Neuronal stem cell (in vitro differentiated cells): ENCODE measurements around the gene RPS6KC1.

ENCODE experiments used
- DNase-seq: peaks from one replicate; pipeline ENCODE4 v3.0.0-alpha.2; 2013; ENCODE audit warnings: low spot score
- H2AFZ ChIP-seq: one replicate; pipeline ENCODE4 v1.6.1; 2013; ENCODE audit warnings: mild to moderate bottlenecking, low read length, inconsistent platforms
- H2AK5ac ChIP-seq: 2 replicates; pipeline ENCODE4 v1.6.1; 2013; ENCODE audit warnings: low read depth, mild to moderate bottlenecking, inconsistent platforms, low read length, moderate library complexity, mixed read lengths
- H2BK120ac ChIP-seq: 2 replicates; pipeline ENCODE4 v1.6.1; 2013; ENCODE audit warnings: low read depth, mild to moderate bottlenecking, inconsistent platforms, low read length, moderate library complexity, mixed read lengths
- H2BK12ac ChIP-seq: one replicate; pipeline ENCODE4 v1.6.1; 2013; ENCODE audit warnings: low read length, inconsistent platforms
- H2BK15ac ChIP-seq: 2 replicates; pipeline ENCODE4 v1.6.1; 2013; ENCODE audit warnings: mild to moderate bottlenecking, low read length, inconsistent platforms, mixed read lengths
- H2BK5ac ChIP-seq: one replicate; pipeline ENCODE4 v1.6.1; 2013; ENCODE audit warnings: inconsistent platforms, mild to moderate bottlenecking, low read length, moderate library complexity
- H3K14ac ChIP-seq: one replicate; pipeline ENCODE4 v1.6.1; 2013; ENCODE audit warnings: low read length, inconsistent platforms
- H3K18ac ChIP-seq: 2 replicates; pipeline ENCODE4 v1.6.1; 2013; ENCODE audit warnings: low read length, inconsistent platforms
- H3K23ac ChIP-seq: 2 replicates; pipeline ENCODE4 v1.6.1; 2013; ENCODE audit warnings: low read depth, mild to moderate bottlenecking, mixed read lengths, low read length, inconsistent platforms; ENCODE audit not compliant: poor library complexity
- H3K27ac ChIP-seq: replicated peaks from 3 replicates; pipeline ENCODE4 v1.5.1; 2013; ENCODE audit warnings: low read length, inconsistent platforms
- H3K27me3 ChIP-seq, 3 experiments: 2 replicates each; pipeline ENCODE4 v1.6.1; 2013; ENCODE audit warnings: low read length in 3 of 3, mild to moderate bottlenecking in 2 of 3, inconsistent platforms in 1 of 3, low read depth in 1 of 3, mixed read lengths in 1 of 3, moderate library complexity in 1 of 3; ENCODE audit not compliant: control insufficient read depth in 3 of 3, insufficient read depth in 3 of 3
- H3K36me3 ChIP-seq, 2 donors: replicated peaks in 1 of 2; 2 replicates each; pipeline ENCODE4 v1.6.1; 2013; ENCODE audit warnings: low read length in 2 of 2; ENCODE audit not compliant: control insufficient read depth in 2 of 2, insufficient read depth in 2 of 2
- H3K4ac ChIP-seq: 2 replicates; pipeline ENCODE4 v1.6.1; 2013; ENCODE audit warnings: inconsistent platforms, mild to moderate bottlenecking, low read length, moderate library complexity
- H3K4me1 ChIP-seq, 2 donors: 1 replicate in 1 of 2; 2 replicates in 1 of 2; pipeline ENCODE4 v1.6.1; 2013; ENCODE audit warnings: low read length in 2 of 2, low read depth in 1 of 2; ENCODE audit not compliant: control insufficient read depth in 2 of 2, insufficient read depth in 1 of 2
- H3K4me2 ChIP-seq: one replicate; pipeline ENCODE4 v1.6.1; 2013; ENCODE audit warnings: mild to moderate bottlenecking, low read length, inconsistent platforms; ENCODE audit not compliant: insufficient read depth, poor library complexity, severe bottlenecking
- H3K4me3 ChIP-seq, 2 donors: 2 replicates each; pipeline ENCODE4 v1.5.1; 2013; ENCODE audit warnings: low read length in 2 of 2, mild to moderate bottlenecking in 2 of 2, inconsistent platforms in 1 of 2, moderate library complexity in 1 of 2
- H3K79me1 ChIP-seq: one replicate; pipeline ENCODE4 v1.6.1; 2013; ENCODE audit warnings: low read depth, mild to moderate bottlenecking, inconsistent platforms, low read length, moderate library complexity
- H3K9ac ChIP-seq: one replicate; pipeline ENCODE4 v1.6.1; 2013; ENCODE audit warnings: mild to moderate bottlenecking, low read depth, low read length, inconsistent platforms; ENCODE audit not compliant: poor library complexity
- H3K9me3 ChIP-seq, 2 donors: replicated peaks in 1 of 2; 2 replicates each; pipeline versions ENCODE3 to v1.6.1; 2013; ENCODE audit warnings: low read length in 2 of 2, mild to moderate bottlenecking in 2 of 2, inconsistent platforms in 1 of 2, low read depth in 1 of 2, mixed read lengths in 1 of 2, moderate library complexity in 1 of 2; ENCODE audit not compliant: control insufficient read depth in 2 of 2, insufficient read depth in 1 of 2
- H4K8ac ChIP-seq: one replicate; pipeline ENCODE4 v1.6.1; 2013; ENCODE audit warnings: low read depth, mild to moderate bottlenecking, inconsistent platforms, low read length, moderate library complexity
- H4K91ac ChIP-seq: one replicate; pipeline ENCODE4 v1.6.1; 2013; ENCODE audit warnings: low read length, low read depth, mild to moderate bottlenecking, inconsistent platforms; ENCODE audit not compliant: poor library complexity
- WGBS, 2 donors: extraction: QIAGEN DNeasy Blood & Tissue Kit; methylation state at CpG; one replicate each; pipeline ENCODE4 v1.1.7; 2013; ENCODE audit warnings: missing lambda C conversion rate in 2 of 2, mixed read lengths in 1 of 2; ENCODE audit not compliant: insufficient read length in 2 of 2, insufficient replicate concordance in 1 of 2; ENCODE audit errors: extremely low coverage in 2 of 2; 5-methylcytosine and 5-hydroxymethylcytosine counted together

The RPS6KC1 gene

DNA sequence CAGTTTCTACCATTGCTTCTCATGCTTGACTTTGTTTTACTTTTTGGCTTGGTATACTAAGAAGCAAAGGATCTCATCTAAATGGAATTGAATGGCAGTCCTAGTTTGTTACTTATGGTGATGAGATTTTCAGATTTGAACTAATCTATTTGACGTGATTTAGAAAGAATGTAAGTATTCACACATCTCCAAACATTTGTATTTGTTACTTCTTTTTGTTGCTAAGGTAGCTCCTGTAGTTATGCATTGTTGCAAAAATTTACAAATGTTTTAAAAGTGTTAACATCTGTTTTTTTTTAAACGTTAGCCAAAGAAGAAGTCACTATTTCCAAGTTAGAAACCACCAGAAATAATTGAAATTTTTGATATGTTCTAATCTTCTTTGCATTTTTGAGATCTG, 222.5 kb downstream of the RPS6KC1 start:
- no CpG with 5 or more reads among the region's 2 CpGs for WGBS, 2 donors
- Histone ChIP-seq H4K91ac (no peak overlapping the region), H3K4me3 (no peak overlapping the region), H2BK12ac (no peak overlapping the region), H3K18ac (no peak overlapping the region), H3K4ac (no peak overlapping the region), H2AK5ac (no peak overlapping the region), H3K36me3 (peaks cover 0 to 9% of the 10 kb centered on the region in 2 donors), H2BK15ac (no peak overlapping the region), H3K9ac (no peak overlapping the region), H3K23ac (no peak overlapping the region), H2BK5ac (no peak overlapping the region), H3K79me1 (no peaks in the 10 kb centered on the region), H2AFZ (no peak overlapping the region), H3K4me1 (no peaks in the 10 kb centered on the region), H2BK120ac (no peak overlapping the region), H3K27ac (no peak overlapping the region), H4K8ac (no peak overlapping the region), H3K14ac (no peak overlapping the region), H3K27me3 (no peaks in the 10 kb centered on the region), H3K4me2 (no peak overlapping the region), H3K9me3 (no peaks in the 10 kb centered on the region)
- no peak for DNase-seq

- no peak overlapping the region for H2BK15ac ChIP-seq
- DNase-seq: no peak
- no peak overlapping the region for H3K4me3 ChIP-seq
- H2AFZ ChIP-seq: no peak overlapping the region
- no peak overlapping the region for H2AK5ac ChIP-seq
- H3K79me1 ChIP-seq: no peaks in the 10 kb centered on the region
- no peak overlapping the region for H4K8ac ChIP-seq
- no peak overlapping the region for H3K23ac ChIP-seq
- H2BK120ac ChIP-seq: no peak overlapping the region
- H3K36me3 ChIP-seq: peaks cover 0 to 9% of the 10 kb centered on the region in 2 donors
- H3K9ac ChIP-seq: no peak overlapping the region
- H2BK12ac ChIP-seq: no peak overlapping the region
- H2BK5ac ChIP-seq: no peak overlapping the region
- no peak overlapping the region for H4K91ac ChIP-seq
- no peak overlapping the region for H3K18ac ChIP-seq
- H3K27me3 ChIP-seq: no peaks in the 10 kb centered on the region
- no peak overlapping the region for H3K14ac ChIP-seq
- H3K4me1 ChIP-seq: no peaks in the 10 kb centered on the region
- H3K4me2 ChIP-seq: no peak overlapping the region
- no peaks in the 10 kb centered on the region for H3K9me3 ChIP-seq
- no peak overlapping the region for H3K4ac ChIP-seq
- H3K27ac ChIP-seq: no peak overlapping the region
Measured at GRCh38 chr1:213274140-213274539, 223.1 kb downstream of the RPS6KC1 start.

- no peak overlapping the region for H3K18ac ChIP-seq
- H2BK120ac ChIP-seq: no peak overlapping the region
- H3K23ac ChIP-seq: no peak overlapping the region
- no peaks in the 10 kb centered on the region for H3K27me3 ChIP-seq
- H4K8ac ChIP-seq: no peak overlapping the region
- no peak overlapping the region for H3K4me2 ChIP-seq
- H3K14ac ChIP-seq: no peak overlapping the region
- no peak overlapping the region for H3K27ac ChIP-seq
- no peak overlapping the region for H3K9ac ChIP-seq
- H3K36me3 ChIP-seq: peaks cover 0 to 9% of the 10 kb centered on the region in 2 donors
- DNase-seq: no peak
- H3K4ac ChIP-seq: no peak overlapping the region
- no peak overlapping the region for H2BK12ac ChIP-seq
- no peak overlapping the region for H3K4me3 ChIP-seq
- WGBS, 2 donors: no CpG with 5 or more reads among the region's 1 CpG
- no peak overlapping the region for H2AFZ ChIP-seq
- no peak overlapping the region for H2AK5ac ChIP-seq
- H3K4me1 ChIP-seq: peaks cover 0 to 2% of the 10 kb centered on the region in 2 donors
- no peak overlapping the region for H4K91ac ChIP-seq
- no peak overlapping the region for H2BK5ac ChIP-seq
- H3K79me1 ChIP-seq: no peaks in the 10 kb centered on the region
- no peaks in the 10 kb centered on the region for H3K9me3 ChIP-seq
- no peak overlapping the region for H2BK15ac ChIP-seq
Measured at GRCh38 chr1:213275293-213275692, 224.3 kb downstream of the RPS6KC1 start.

GRCh38 chr1:213276236-213276635, 225.2 kb downstream of the RPS6KC1 start:
- Histone ChIP-seq H3K4me3 (no peak overlapping the region), H3K4ac (no peak overlapping the region), H3K23ac (no peak overlapping the region), H2AK5ac (no peak overlapping the region), H3K4me1 (peaks cover 0 to 5% of the 10 kb centered on the region in 2 donors), H3K27me3 (no peaks in the 10 kb centered on the region), H3K9me3 (no peaks in the 10 kb centered on the region), H3K18ac (no peak overlapping the region), H4K91ac (no peak overlapping the region), H2BK5ac (no peak overlapping the region), H3K36me3 (peaks cover 0 to 9% of the 10 kb centered on the region in 2 donors), H3K4me2 (no peak overlapping the region), H2BK120ac (no peak overlapping the region), H2AFZ (no peak overlapping the region), H2BK12ac (no peak overlapping the region), H3K27ac (no peak overlapping the region), H3K14ac (no peak overlapping the region), H3K79me1 (no peaks in the 10 kb centered on the region), H2BK15ac (no peak overlapping the region), H3K9ac (no peak overlapping the region), H4K8ac (no peak overlapping the region)
- no peak for DNase-seq
- no CpG with 5 or more reads among the region's 2 CpGs for WGBS, 2 donors
